ENCODE data around the gene MUC4. TPM values are rescaled to one million over a fixed set of nuclear protein-coding genes. Genes with fewer than 3 reads are reported as not detected.
"Not testable (repeated sequence)": the region's sequence is repeated elsewhere in the genome, so short reads cannot be mapped to it uniquely, and the experiment has no call there.

Gene MUC4
- total RNA-seq, 1 donor from 2014 or later = not detected

GRCh38 chr3:195835791-195836190 is 24.1 kb upstream of the MUC4 start:
- no peak for DNase-seq (ENCODE audit: low read depth in 2 of 2)

GRCh38 chr3:195834675-195835583 is 23.2 kb upstream of the MUC4 start:
- DNase-seq (ENCODE audit: low read depth in 2 of 2) = no peak

GRCh38 chr3:195829897-195830254 is 18.1 kb upstream of the MUC4 start:
- no peak for DNase-seq (ENCODE audit: low read depth in 2 of 2)

GRCh38 chr3:195828762-195829161 is 17.0 kb upstream of the MUC4 start:
- DNase-seq (ENCODE audit: low read depth in 2 of 2) = no peak

- no peak for DNase-seq (ENCODE audit: low read depth in 2 of 2)
These were observed 14.4 kb upstream of the MUC4 start for GRCh38 chr3:195825857-195826804.

GRCh38 chr3:195825191-195825588 is 13.5 kb upstream of the MUC4 start:
- DNase-seq (ENCODE audit: low read depth in 2 of 2) = no peak

GRCh38 chr3:195824425-195825190 is 12.9 kb upstream of the MUC4 start:
- not testable (repeated sequence) for DNase-seq (ENCODE audit: low read depth in 2 of 2)

- no peak for DNase-seq (ENCODE audit: low read depth in 2 of 2)
These were observed 12.3 kb upstream of the MUC4 start for GRCh38 chr3:195823999-195824398.

GRCh38 chr3:195823280-195823679 is 11.6 kb upstream of the MUC4 start:
- no peak for DNase-seq (ENCODE audit: low read depth in 2 of 2)

GRCh38 chr3:195822131-195822696 is 10.5 kb upstream of the MUC4 start:
- no peak for DNase-seq (ENCODE audit: low read depth in 2 of 2)

GRCh38 chr3:195821403-195822130 is 9.8 kb upstream of the MUC4 start:
- DNase-seq (ENCODE audit: low read depth in 2 of 2) = no peak

- no peak for DNase-seq (ENCODE audit: low read depth in 2 of 2)
These were observed 9.2 kb upstream of the MUC4 start for GRCh38 chr3:195820901-195821300.

- DNase-seq (ENCODE audit: low read depth in 2 of 2) = no peak
These were observed 8.5 kb upstream of the MUC4 start for GRCh38 chr3:195820186-195820585.

GRCh38 chr3:195818301-195818700 is 6.6 kb upstream of the MUC4 start:
- DNase-seq (ENCODE audit: low read depth in 2 of 2) = no peak

- no peak for DNase-seq (ENCODE audit: low read depth in 2 of 2)
These were observed 5.9 kb upstream of the MUC4 start for GRCh38 chr3:195817578-195818135.

GRCh38 chr3:195816276-195816913 is 4.7 kb upstream of the MUC4 start:
- not testable (repeated sequence) for DNase-seq (ENCODE audit: low read depth in 2 of 2)

- no peak for DNase-seq (ENCODE audit: low read depth in 2 of 2)
These were observed 3.5 kb upstream of the MUC4 start for GRCh38 chr3:195815169-195815771.

GRCh38 chr3:195813916-195814640 is 2.3 kb upstream of the MUC4 start:
- DNase-seq (ENCODE audit: low read depth in 2 of 2) = no peak

GRCh38 chr3:195812366-195812765 is 637 bp upstream of the MUC4 start:
- DNase-seq (ENCODE audit: low read depth in 2 of 2) = no peak
